Measurements from ENCODE around the gene DOC2B. TPM values are rescaled to one million over a fixed set of nuclear protein-coding genes. Genes with fewer than 3 reads are reported as not detected.

DOC2B gene
- total RNA-seq, 1 experiment from 2014 or later: 1.5 TPM

DNA sequence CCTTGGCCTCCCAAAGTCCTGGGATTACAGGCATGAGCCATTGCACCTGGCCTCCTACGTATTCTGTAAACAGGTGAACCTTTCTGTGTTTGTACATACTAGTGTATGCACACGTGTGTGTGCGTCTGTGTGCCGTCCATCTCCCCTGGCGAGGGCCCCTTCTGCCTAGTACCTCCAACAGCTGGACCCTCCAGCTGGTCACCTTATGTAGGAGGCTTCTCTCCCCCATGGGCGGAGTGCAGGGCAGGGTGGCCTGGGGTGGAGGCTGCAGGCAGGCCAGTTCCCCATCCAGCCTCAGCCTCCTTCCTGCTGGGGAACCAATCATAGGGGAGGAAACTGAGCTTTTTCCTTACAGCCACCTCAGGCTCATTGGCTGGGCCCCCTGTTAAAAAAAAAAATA lies 24.4 kb upstream of the DOC2B start:
- BruUV-seq (replicated peaks): no TSS peak
- in situ Hi-C loops (cut with HindIII; ENCODE audit: low pct_unique_long_range_greater_than_20kb, low sequenced_read_pairs): no loop called here
- Histone ChIP-seq H3K9me3 (ENCODE audit: control insufficient read depth, insufficient read depth, low read depth, low read length) (no peaks in the 10 kb centered on the region), H3K27me3 (ENCODE audit: control insufficient read depth, insufficient read depth, low read length) (no peaks in the 10 kb centered on the region), H3K4me3 (ENCODE audit: low read depth in 2 of 2, low read length in 2 of 2) (no peak overlapping the region), H3K27ac (ENCODE audit: low read length) (no peak overlapping the region), H3K36me3 (ENCODE audit: control insufficient read depth, insufficient read depth, low read length) (no peaks in the 10 kb centered on the region), H3K4me1 (ENCODE audit: control insufficient read depth, insufficient read depth, low read length) (peaks cover 2% of the 10 kb centered on the region; the same call in 1 of the 2 replicates)
- CTCF ChIA-PET: no interaction called here
- TF ChIP-seq POLR2AphosphoS5 (IDR thresholded peaks at IDR 0.05; ENCODE audit: low read depth, low read length) (no peak), CTCF (IDR thresholded peaks at IDR 0.05) (no peak), TCF7L2 (IDR thresholded peaks at IDR 0.05; ENCODE audit: low read depth, low read length) (no peak), SIN3A (IDR thresholded peaks at IDR 0.05; ENCODE audit: borderline replicate concordance, insufficient read depth, low read depth, low read length) (no peak)
- TF ChIP-seq, protein P1, sequence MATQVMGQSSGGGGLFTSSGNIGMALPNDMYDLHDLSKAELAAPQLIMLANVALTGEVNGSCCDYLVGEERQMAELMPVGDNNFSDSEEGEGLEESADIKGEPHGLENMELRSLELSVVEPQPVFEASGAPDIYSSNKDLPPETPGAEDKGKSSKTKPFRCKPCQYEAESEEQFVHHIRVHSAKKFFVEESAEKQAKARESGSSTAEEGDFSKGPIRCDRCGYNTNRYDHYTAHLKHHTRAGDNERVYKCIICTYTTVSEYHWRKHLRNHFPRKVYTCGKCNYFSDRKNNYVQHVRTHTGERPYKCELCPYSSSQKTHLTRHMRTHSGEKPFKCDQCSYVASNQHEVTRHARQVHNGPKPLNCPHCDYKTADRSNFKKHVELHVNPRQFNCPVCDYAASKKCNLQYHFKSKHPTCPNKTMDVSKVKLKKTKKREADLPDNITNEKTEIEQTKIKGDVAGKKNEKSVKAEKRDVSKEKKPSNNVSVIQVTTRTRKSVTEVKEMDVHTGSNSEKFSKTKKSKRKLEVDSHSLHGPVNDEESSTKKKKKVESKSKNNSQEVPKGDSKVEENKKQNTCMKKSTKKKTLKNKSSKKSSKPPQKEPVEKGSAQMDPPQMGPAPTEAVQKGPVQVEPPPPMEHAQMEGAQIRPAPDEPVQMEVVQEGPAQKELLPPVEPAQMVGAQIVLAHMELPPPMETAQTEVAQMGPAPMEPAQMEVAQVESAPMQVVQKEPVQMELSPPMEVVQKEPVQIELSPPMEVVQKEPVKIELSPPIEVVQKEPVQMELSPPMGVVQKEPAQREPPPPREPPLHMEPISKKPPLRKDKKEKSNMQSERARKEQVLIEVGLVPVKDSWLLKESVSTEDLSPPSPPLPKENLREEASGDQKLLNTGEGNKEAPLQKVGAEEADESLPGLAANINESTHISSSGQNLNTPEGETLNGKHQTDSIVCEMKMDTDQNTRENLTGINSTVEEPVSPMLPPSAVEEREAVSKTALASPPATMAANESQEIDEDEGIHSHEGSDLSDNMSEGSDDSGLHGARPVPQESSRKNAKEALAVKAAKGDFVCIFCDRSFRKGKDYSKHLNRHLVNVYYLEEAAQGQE (IDR thresholded peaks at IDR 0.05; ENCODE audit: insufficient read depth in 1 of 2, low read depth in 2 of 2, low read length in 1 of 2): no peak
- POLR2A ChIA-PET: no interaction called here
- intact Hi-C loops (cut with micrococcal nuclease; ENCODE audit: unreplicated experiment): no loop called here
- no peak for ATAC-seq
- no peak for DNase-seq (ENCODE audit: low read depth, low spot score)

DNA sequence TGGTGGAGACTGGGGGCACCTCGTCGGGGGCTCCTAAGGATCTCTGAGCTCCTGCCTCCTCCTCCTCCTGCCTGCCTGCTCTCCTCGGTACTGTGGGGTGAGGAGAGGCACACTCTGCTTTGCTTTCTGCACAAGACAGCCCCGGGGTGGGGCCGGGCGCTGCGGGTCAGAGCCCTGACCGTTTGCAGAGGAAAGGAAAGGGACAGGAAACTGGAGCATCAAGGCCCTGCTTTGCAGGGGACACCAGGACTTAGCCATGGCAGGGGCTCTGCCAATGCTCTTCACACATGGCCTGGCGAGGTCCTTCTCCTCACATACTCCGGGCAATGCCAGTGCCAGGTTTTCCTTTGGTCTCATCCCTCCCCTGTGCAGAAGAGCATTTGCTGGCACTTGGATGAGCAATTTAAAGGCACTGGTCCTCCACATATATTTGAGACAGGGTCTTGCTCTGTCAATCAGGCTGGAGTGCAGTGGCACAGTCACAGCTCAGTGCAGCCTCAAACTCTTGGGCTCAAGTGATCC lies 23.8 kb upstream of the DOC2B start:
- peak; percentile 54; the same call in 1 of the 2 replicates for ATAC-seq
- ChIA-PET CTCF (no interaction called here), POLR2A (no interaction called here)
- H3K36me3 ChIP-seq (ENCODE audit: control insufficient read depth, insufficient read depth, low read length): no peaks in the 10 kb centered on the region
- intact Hi-C loops (cut with micrococcal nuclease; ENCODE audit: unreplicated experiment): no loop called here
- DNase-seq (ENCODE audit: low read depth, low spot score): no peak
- no peak overlapping the region for H3K4me3 ChIP-seq (ENCODE audit: low read depth in 2 of 2, low read length in 2 of 2)
- H3K27me3 ChIP-seq (ENCODE audit: control insufficient read depth, insufficient read depth, low read length): no peaks in the 10 kb centered on the region
- TF ChIP-seq CTCF (IDR thresholded peaks at IDR 0.05) (no peak), SIN3A (IDR thresholded peaks at IDR 0.05; ENCODE audit: borderline replicate concordance, insufficient read depth, low read depth, low read length) (no peak), POLR2AphosphoS5 (IDR thresholded peaks at IDR 0.05; ENCODE audit: low read depth, low read length) (no peak), TCF7L2 (IDR thresholded peaks at IDR 0.05; ENCODE audit: low read depth, low read length) (no peak)
- TF ChIP-seq, protein P1 (IDR thresholded peaks at IDR 0.05; ENCODE audit: insufficient read depth in 1 of 2, low read depth in 2 of 2, low read length in 1 of 2): no peak
- peaks cover 6% of the 10 kb centered on the region for H3K4me1 ChIP-seq (ENCODE audit: control insufficient read depth, insufficient read depth, low read length)
- in situ Hi-C loops (cut with HindIII; ENCODE audit: low pct_unique_long_range_greater_than_20kb, low sequenced_read_pairs): no loop called here
- H3K27ac ChIP-seq (ENCODE audit: low read length): no peak overlapping the region
- no TSS peak for BruUV-seq (replicated peaks)
- H3K9me3 ChIP-seq (ENCODE audit: control insufficient read depth, insufficient read depth, low read depth, low read length): no peaks in the 10 kb centered on the region
